ENCODE measurements around the gene TESPA1.

TESPA1 gene

DNA sequence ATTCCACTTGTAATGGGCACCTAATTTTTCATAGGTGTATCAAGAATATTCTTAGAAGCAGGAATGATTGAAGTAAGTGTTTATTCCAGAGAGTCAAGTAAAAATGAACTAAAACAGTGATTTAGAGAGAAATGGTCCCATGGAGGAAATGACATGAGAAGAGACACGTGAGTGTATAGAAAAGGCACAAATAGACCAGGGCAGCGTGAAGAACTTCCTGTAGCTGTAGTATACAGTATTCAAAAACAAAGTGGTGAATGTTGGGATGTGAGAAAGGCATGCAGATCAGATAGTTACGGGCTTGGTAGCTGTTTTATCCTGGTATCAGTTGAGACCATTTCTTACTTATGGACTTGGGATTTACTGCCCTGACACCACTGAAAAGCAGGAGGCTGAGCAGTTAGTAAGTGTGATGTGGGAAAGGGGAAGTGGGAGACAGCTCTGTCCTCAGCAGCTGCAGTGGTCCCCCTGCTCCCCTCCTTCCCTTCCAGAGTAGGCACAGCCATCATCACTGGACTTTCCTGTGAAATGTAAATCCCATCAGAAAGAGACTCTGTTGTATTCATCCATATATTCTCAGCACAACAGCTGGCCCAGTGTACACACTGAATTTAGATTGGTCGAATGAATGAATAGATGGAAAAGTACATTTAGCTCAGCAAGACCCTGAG is 16.8 kb upstream of the TESPA1 start:
- TF ChIP-seq POLR2AphosphoS5 (IDR thresholded peaks at IDR 0.05; ENCODE audit: low read depth, low read length) (no peak), REST (IDR thresholded peaks at IDR 0.05; ENCODE audit: insufficient read depth in 1 of 2, low read depth in 2 of 2, low read length in 2 of 2) (no peak), FOXP2 (optimal IDR thresholded peaks at IDR 0.05; ENCODE audit: borderline replicate concordance, extremely low read depth, extremely low read length, insufficient read depth) (no peak), SIN3A (IDR thresholded peaks at IDR 0.05; ENCODE audit: borderline replicate concordance, insufficient read depth, low read length) (no peak), TAF1 (IDR thresholded peaks at IDR 0.05; ENCODE audit: borderline replicate concordance, insufficient read depth, low read length) (no peak)

GRCh38 chr12:54998958-54999510 is 14.5 kb upstream of the TESPA1 start:
- TF ChIP-seq POLR2AphosphoS5 (IDR thresholded peaks at IDR 0.05; ENCODE audit: low read depth, low read length) (no peak), FOXP2 (optimal IDR thresholded peaks at IDR 0.05; ENCODE audit: borderline replicate concordance, extremely low read depth, extremely low read length, insufficient read depth) (no peak), SIN3A (IDR thresholded peaks at IDR 0.05; ENCODE audit: borderline replicate concordance, insufficient read depth, low read length) (no peak), TAF1 (IDR thresholded peaks at IDR 0.05; ENCODE audit: borderline replicate concordance, insufficient read depth, low read length) (no peak), REST (IDR thresholded peaks at IDR 0.05; ENCODE audit: insufficient read depth in 1 of 2, low read depth in 2 of 2, low read length in 2 of 2) (no peak)

DNA sequence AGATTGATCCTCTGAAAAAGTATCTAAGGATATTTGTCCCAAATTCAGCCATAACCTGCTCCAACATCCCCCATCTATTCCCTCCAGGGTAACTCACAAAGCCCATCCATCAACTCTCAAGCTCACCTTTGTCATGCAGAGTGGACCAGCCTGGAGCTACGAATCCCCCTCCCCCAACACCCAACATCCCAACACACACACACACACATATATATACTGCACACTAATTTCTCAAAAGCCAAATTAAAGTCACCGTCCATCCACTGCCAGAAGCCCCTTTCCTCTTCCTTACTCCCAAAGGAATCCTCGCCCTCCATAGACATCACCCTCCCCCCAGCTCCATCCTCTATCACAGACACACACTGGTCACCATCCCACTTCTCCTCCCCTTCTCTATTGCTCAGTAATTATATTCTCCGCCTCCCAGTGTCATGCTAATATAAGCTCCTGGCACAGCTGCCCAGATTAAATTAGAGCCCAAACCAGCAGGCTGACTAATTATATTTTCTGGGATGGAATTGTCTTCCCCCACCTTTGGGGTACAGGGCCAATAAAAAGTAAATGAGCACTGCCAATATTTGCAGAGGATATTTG is 13.5 kb upstream of the TESPA1 start:
- no peak for TF ChIP-seq POLR2AphosphoS5 (IDR thresholded peaks at IDR 0.05; ENCODE audit: low read depth, low read length)
- no peak for TF ChIP-seq SIN3A (IDR thresholded peaks at IDR 0.05; ENCODE audit: borderline replicate concordance, insufficient read depth, low read length)
- no peak for TF ChIP-seq FOXP2 (optimal IDR thresholded peaks at IDR 0.05; ENCODE audit: borderline replicate concordance, extremely low read depth, extremely low read length, insufficient read depth)
- TF ChIP-seq REST (IDR thresholded peaks at IDR 0.05; ENCODE audit: insufficient read depth in 1 of 2, low read depth in 2 of 2, low read length in 2 of 2): no peak
- no peak for TF ChIP-seq TAF1 (IDR thresholded peaks at IDR 0.05; ENCODE audit: borderline replicate concordance, insufficient read depth, low read length)

DNA sequence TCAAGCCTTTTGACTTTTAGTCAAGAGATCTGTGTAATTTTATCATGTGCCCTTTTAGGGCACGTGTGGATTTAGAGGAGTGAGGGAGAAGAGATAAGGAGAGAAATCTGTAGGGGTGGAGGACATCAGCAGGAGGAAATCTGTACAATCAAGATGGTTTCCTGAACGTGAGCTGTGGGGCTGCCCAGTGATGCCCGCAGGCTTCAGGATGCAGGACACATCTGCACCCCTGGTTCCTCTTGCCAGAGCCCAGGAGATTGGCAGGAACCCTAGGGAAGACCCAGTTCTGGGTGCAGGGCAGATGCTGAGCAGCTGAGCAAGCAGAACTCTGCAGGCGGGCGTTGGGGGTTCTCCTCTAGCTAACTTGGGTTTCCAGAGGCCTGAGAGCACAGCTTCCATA is 11.6 kb upstream of the TESPA1 start:
- TF ChIP-seq FOXP2 (optimal IDR thresholded peaks at IDR 0.05; ENCODE audit: borderline replicate concordance, extremely low read depth, extremely low read length, insufficient read depth) (no peak), SIN3A (IDR thresholded peaks at IDR 0.05; ENCODE audit: borderline replicate concordance, insufficient read depth, low read length) (no peak), POLR2AphosphoS5 (IDR thresholded peaks at IDR 0.05; ENCODE audit: low read depth, low read length) (no peak), REST (IDR thresholded peaks at IDR 0.05; ENCODE audit: insufficient read depth in 1 of 2, low read depth in 2 of 2, low read length in 2 of 2) (no peak), TAF1 (IDR thresholded peaks at IDR 0.05; ENCODE audit: borderline replicate concordance, insufficient read depth, low read length) (no peak)

Measured in PFSK-1 (cell line).